SK-N-SH (cell line): ENCODE results near the gene LMOD3. TPM values are rescaled to one million over a fixed set of nuclear protein-coding genes. Genes with fewer than 3 reads are reported as not detected.

Source experiments
- CTCF ChIA-PET: fragments of 300-600, 350-600 bp; formaldehyde crosslinking; extraction: SDS; loops from one replicate; lab custom pipeline; 2021; lab: Yijun Ruan, JAX
- POLR2A ChIA-PET: fragments of 350-600 bp; sonication (Branson Sonifier 250); formaldehyde crosslinking; extraction: SDS; loops from one replicate; lab custom pipeline; 2020; ENCODE audit warnings: antibody characterized with exemption, inconsistent platforms; lab: Yijun Ruan, JAX
- DNase-seq: peaks from one replicate; pipeline ENCODE4 v3.0.0; 2012
- H2AFZ ChIP-seq: fragments of 200-600 bp; sonication (generic); 2 replicates; pipeline ENCODE4 v1.8.1; 2016; ENCODE audit warnings: antibody characterized with exemption, mild to moderate bottlenecking, low read depth
- H3F3A ChIP-seq: fragments of 200-600 bp; sonication (generic); replicated peaks from 2 replicates; pipeline ENCODE3; 2016; ENCODE audit warnings: antibody characterized with exemption, mild to moderate bottlenecking; ENCODE audit not compliant: insufficient read depth
- H3K27ac ChIP-seq, 2 experiments: fragments of 200-500 bp in 1 of 2; fragments of 200-600 bp in 1 of 2; sonication (Bioruptor generic) in 1 of 2; sonication (generic), shearing (Covaris generic) in 1 of 2; 2 replicates each; pipeline versions ENCODE4 v1.5.1 to v1.6.1; 2014 to 2016; ENCODE audit warnings: low read depth in 2 of 2, inconsistent platforms in 1 of 2, low read length in 1 of 2, mild to moderate bottlenecking in 1 of 2, mixed read lengths in 1 of 2
- H3K27me3 ChIP-seq: fragments of 200-600 bp; sonication (generic), shearing (Covaris generic); 2 replicates; pipeline ENCODE4 v1.6.1; 2016; ENCODE audit warnings: mixed run types; ENCODE audit not compliant: insufficient read depth
- H3K36me3 ChIP-seq, 2 experiments: fragments of 200-500 bp in 1 of 2; fragments of 200-600 bp in 1 of 2; sonication (Bioruptor generic) in 1 of 2; sonication (generic) in 1 of 2; replicated peaks in 1 of 2; 2 replicates each; pipeline versions ENCODE3 to v1.5.1; 2014 to 2016; ENCODE audit warnings: low read length in 1 of 2, mild to moderate bottlenecking in 1 of 2; ENCODE audit not compliant: insufficient read depth in 2 of 2, control insufficient read depth in 1 of 2
- H3K4me1 ChIP-seq, 2 experiments: fragments of 200-500 bp in 1 of 2; fragments of 200-600 bp in 1 of 2; sonication (Bioruptor generic) in 1 of 2; sonication (generic), shearing (Covaris generic) in 1 of 2; 2 replicates each; pipeline versions ENCODE4 v1.5.1 to v1.6.1; 2014 to 2016; ENCODE audit warnings: low read depth in 1 of 2, low read length in 1 of 2, mixed run types in 1 of 2; ENCODE audit not compliant: insufficient read depth in 2 of 2, control insufficient read depth in 1 of 2
- H3K4me2 ChIP-seq: fragments of 200-600 bp; sonication (generic), shearing (Covaris generic); 2 replicates; pipeline ENCODE4 v1.6.1; 2017; ENCODE audit warnings: mixed run types
- H3K4me3 ChIP-seq, 2 experiments: fragments of 200-500 bp in 1 of 2; fragments of 200-600 bp in 1 of 2; sonication (Bioruptor generic) in 1 of 2; sonication (generic), shearing (Covaris generic) in 1 of 2; 2 replicates each; pipeline versions ENCODE4 v1.5.1 to v1.8.1; 2014 to 2016; ENCODE audit warnings: low read depth in 2 of 2, inconsistent platforms in 1 of 2, low read length in 1 of 2, mild to moderate bottlenecking in 1 of 2, mixed read lengths in 1 of 2, moderate library complexity in 1 of 2
- H3K79me2 ChIP-seq: fragments of 200-600 bp; sonication (generic); 2 replicates; pipeline ENCODE4 v1.8.1; 2017; ENCODE audit warnings: mild to moderate bottlenecking; ENCODE audit not compliant: insufficient read depth
- H3K9ac ChIP-seq: fragments of 200-600 bp; sonication (generic); 2 replicates; pipeline ENCODE4 v1.6.1; 2017; ENCODE audit warnings: mixed run types
- H3K9me2 ChIP-seq: fragments of 200-600 bp; sonication (generic); 2 replicates; pipeline ENCODE4 v1.6.1; 2017; ENCODE audit warnings: mixed run types
- H3K9me3 ChIP-seq: fragments of 200-600 bp; sonication (generic); 2 replicates; pipeline ENCODE4 v1.6.1; 2017; ENCODE audit warnings: mixed run types, mild to moderate bottlenecking, moderate library complexity
- H4K20me1 ChIP-seq: fragments of 200-600 bp; sonication (generic); 2 replicates; pipeline ENCODE4 v1.6.1; 2017; ENCODE audit warnings: mild to moderate bottlenecking, mixed run types; ENCODE audit not compliant: insufficient read depth
- CHD2 ChIP-seq: fragments of 150-350 bp; IDR thresholded peaks from 2 replicates; pipeline ENCODE4 v1.6.1; 2018; ENCODE audit warnings: low read length; ENCODE audit not compliant: partially characterized antibody
- EP300 ChIP-seq, 2 experiments: IDR thresholded peaks; 2 replicates each; pipeline versions ENCODE4 v1.4.0 to v1.6.1; 2012; ENCODE audit warnings: borderline replicate concordance in 1 of 2, low read depth in 1 of 2, low read length in 1 of 2
- FOXM1 ChIP-seq: IDR thresholded peaks from 2 replicates; pipeline ENCODE4 v1.4.0; 2012; ENCODE audit warnings: low read depth, mild to moderate bottlenecking
- JUND ChIP-seq: IDR thresholded peaks from 2 replicates; pipeline ENCODE4 v1.4.0; 2012
- MEF2A ChIP-seq: IDR thresholded peaks from 2 replicates; pipeline ENCODE4 v1.4.0; 2012; ENCODE audit warnings: low read depth, borderline replicate concordance
- NFIC ChIP-seq: IDR thresholded peaks from 2 replicates; pipeline ENCODE4 v1.4.0; 2012; ENCODE audit warnings: borderline replicate concordance
- NRF1 ChIP-seq: IDR thresholded peaks from 2 replicates; pipeline ENCODE4 v1.6.1; 2012; ENCODE audit warnings: low read depth, mild to moderate bottlenecking, low read length
- POLR2AphosphoS5 ChIP-seq: IDR thresholded peaks from 2 replicates; pipeline ENCODE4 v1.6.1; 2012; ENCODE audit warnings: low read depth, low read length
- RAD21 ChIP-seq: IDR thresholded peaks from 2 replicates; pipeline ENCODE4 v1.6.1; 2012; ENCODE audit warnings: mild to moderate bottlenecking, low read length
- RCOR1 ChIP-seq: fragments of 150-350 bp; IDR thresholded peaks from 2 replicates; pipeline ENCODE4 v1.6.1; 2017; ENCODE audit warnings: antibody characterized with exemption, low read length
- SIN3A ChIP-seq: IDR thresholded peaks from 2 replicates; pipeline ENCODE4 v1.6.1; 2012; ENCODE audit warnings: low read depth, mild to moderate bottlenecking, low read length, moderate library complexity, borderline replicate concordance
- SMC3 ChIP-seq: IDR thresholded peaks from 2 replicates; pipeline ENCODE4 v1.6.1; 2012; ENCODE audit warnings: low read depth, low read length, improper control_type of control experiment
- TAF1 ChIP-seq: IDR thresholded peaks from 2 replicates; pipeline ENCODE4 v1.6.1; 2012; ENCODE audit warnings: low read depth, mild to moderate bottlenecking, low read length, moderate library complexity, borderline replicate concordance
- TCF12 ChIP-seq: IDR thresholded peaks from 2 replicates; pipeline ENCODE4 v1.4.0; 2012
- TEAD4 ChIP-seq: IDR thresholded peaks from 2 replicates; pipeline ENCODE4 v1.4.0; 2012; ENCODE audit warnings: mild to moderate bottlenecking, borderline replicate concordance; ENCODE audit not compliant: insufficient read depth
- YY1 ChIP-seq: IDR thresholded peaks from 2 replicates; pipeline ENCODE4 v1.4.0; 2012; ENCODE audit warnings: low read depth, mild to moderate bottlenecking
- WGBS: methylation state at CpG from one replicate; pipeline ENCODE4 v1.1.6; 2017; ENCODE audit warnings: low lambda C conversion rate; 5-methylcytosine and 5-hydroxymethylcytosine counted together
- polyA plus RNA-seq, 3 experiments: library from polyadenylated mRNA; depleted of rRNA; stranded (reverse); fragments of >200 nt; gene quantifications; 2 replicates each; pipeline ENCODE4 v1.2.3, GENCODE V29; 2012
- TF ChIP-seq, protein P1 (sequence below): IDR thresholded peaks from 2 replicates; pipeline ENCODE4; 2012
- TF ChIP-seq, protein P2 (sequence below): IDR thresholded peaks from 2 replicates; pipeline ENCODE4 v1.4.0; 2012; ENCODE audit warnings: low read depth, borderline replicate concordance
- TF ChIP-seq, protein P3 (sequence below): IDR thresholded peaks from 2 replicates; pipeline ENCODE4 v1.6.1; 2012; ENCODE audit warnings: mild to moderate bottlenecking, low read depth, low read length, moderate library complexity

Gene LMOD3
- polyA plus RNA-seq, 1 of the 3 experiments (the other 2 are of a cell fraction), result not detected

DNA sequence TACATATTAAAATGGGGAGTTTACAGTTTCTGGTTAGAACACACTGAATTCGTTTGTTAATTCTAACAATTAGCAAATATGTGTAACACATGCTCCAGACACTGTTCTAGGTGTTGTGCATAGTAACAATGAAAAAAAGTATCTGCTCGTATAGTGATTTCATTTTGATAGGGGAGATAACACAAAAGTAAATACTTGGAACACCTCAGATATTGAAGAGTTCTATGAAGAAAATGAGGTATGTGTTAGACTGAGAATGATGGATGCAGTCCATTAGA lies 63.5 kb downstream of the LMOD3 start:
- H3K4me1 ChIP-seq, result no peaks in the 10 kb centered on the region
- POLR2A ChIA-PET, result no interaction called here
- H3K79me2 ChIP-seq, result no peaks in the 10 kb centered on the region
- H2AFZ ChIP-seq, result no peak overlapping the region
- H3K9me3 ChIP-seq, result no peaks in the 10 kb centered on the region
- H3K9me2 ChIP-seq, result no peaks in the 10 kb centered on the region
- no peak overlapping the region for H3K4me2 ChIP-seq
- H4K20me1 ChIP-seq, result no peaks in the 10 kb centered on the region
- 91% methylated on average over 2 of the region's 2 CpGs for WGBS
- H3K4me3 ChIP-seq, result no peak overlapping the region
- CTCF ChIA-PET, result interaction anchor here (0.9 to 2.1 kb wide), 3 partner anchors 10 to 62 kb away, joined by 3 to 5 read pairs (median 3); partner anchors contain the start of gene EOGT
- peaks cover 14% of the 10 kb centered on the region for H3F3A ChIP-seq
- no peak overlapping the region for H3K27ac ChIP-seq
- H3K27me3 ChIP-seq, result no peaks in the 10 kb centered on the region
- H3K9ac ChIP-seq, result no peak overlapping the region
- no peak for DNase-seq
- H3K36me3 ChIP-seq, result peaks cover 84 to 88% of the 10 kb centered on the region in 2 experiments
- TF ChIP-seq TCF12 (no peak), MEF2A (no peak), FOXM1 (no peak), EP300 (IDR thresholded peaks at IDR 0.05; ENCODE audit: borderline replicate concordance in 1 of 2, low read depth in 1 of 2, low read length in 1 of 2) (no peak), SIN3A (no peak), YY1 (no peak), POLR2AphosphoS5 (no peak), TAF1 (no peak), RAD21 (no peak), RCOR1 (no peak)

DNA sequence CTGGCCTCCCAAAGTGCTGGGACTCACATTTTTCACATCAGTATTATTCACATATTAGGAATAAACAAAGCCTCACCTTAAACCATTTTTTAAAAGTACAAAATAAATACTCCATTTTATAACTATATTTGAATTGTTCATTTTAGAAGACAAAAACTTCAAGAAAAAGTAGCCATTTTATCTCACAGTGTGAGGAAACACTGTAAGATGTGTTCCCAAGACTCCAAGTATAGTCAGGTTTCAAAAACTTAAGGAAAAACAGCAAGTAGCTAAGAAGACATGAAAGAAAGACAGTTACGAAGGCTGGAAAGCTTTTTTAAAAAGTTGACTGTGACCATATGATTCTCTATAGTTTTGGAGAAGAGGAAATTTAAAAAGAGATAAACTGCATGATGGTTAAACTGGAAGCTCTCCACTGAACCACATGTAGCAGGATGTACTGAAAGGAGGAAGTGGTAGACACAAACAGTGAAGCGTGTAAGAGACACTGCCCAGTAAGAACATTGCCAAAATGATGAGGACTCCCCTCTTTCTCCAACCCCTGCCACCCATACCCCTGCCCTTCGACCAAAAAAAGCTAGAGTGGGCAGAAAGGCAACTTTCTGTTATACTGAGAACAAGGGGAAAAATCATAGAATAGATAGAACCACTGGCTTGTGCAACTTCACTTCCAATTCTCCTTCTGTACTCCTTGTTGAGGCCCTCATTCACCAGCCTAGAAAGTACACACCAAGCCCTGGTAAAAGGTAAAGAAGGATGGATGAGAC lies 64.0 kb downstream of the LMOD3 start:
- Histone ChIP-seq H3K4me1 (no peaks in the 10 kb centered on the region), H3K9me2 (no peaks in the 10 kb centered on the region), H2AFZ (no peak overlapping the region), H4K20me1 (no peaks in the 10 kb centered on the region), H3K9ac (no peak overlapping the region), H3K27me3 (no peaks in the 10 kb centered on the region), H3K9me3 (no peaks in the 10 kb centered on the region), H3K27ac (no peak overlapping the region), H3F3A (peaks cover 15% of the 10 kb centered on the region), H3K4me3 (no peak overlapping the region), H3K79me2 (no peaks in the 10 kb centered on the region), H3K36me3 (peaks cover 84 to 87% of the 10 kb centered on the region in 2 experiments), H3K4me2 (no peak overlapping the region)
- 99% methylated on average over 3 of the region's 3 CpGs for WGBS
- TF ChIP-seq NFIC (no peak), RCOR1 (no peak), TEAD4 (no peak), NRF1 (no peak), SMC3 (no peak), JUND (no peak), CHD2 (no peak)
- TF ChIP-seq, protein P1, sequence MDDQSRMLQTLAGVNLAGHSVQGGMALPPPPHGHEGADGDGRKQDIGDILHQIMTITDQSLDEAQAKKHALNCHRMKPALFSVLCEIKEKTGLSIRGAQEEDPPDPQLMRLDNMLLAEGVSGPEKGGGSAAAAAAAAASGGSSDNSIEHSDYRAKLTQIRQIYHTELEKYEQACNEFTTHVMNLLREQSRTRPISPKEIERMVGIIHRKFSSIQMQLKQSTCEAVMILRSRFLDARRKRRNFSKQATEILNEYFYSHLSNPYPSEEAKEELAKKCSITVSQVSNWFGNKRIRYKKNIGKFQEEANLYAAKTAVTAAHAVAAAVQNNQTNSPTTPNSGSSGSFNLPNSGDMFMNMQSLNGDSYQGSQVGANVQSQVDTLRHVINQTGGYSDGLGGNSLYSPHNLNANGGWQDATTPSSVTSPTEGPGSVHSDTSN, result no peak
- TF ChIP-seq, protein P2, sequence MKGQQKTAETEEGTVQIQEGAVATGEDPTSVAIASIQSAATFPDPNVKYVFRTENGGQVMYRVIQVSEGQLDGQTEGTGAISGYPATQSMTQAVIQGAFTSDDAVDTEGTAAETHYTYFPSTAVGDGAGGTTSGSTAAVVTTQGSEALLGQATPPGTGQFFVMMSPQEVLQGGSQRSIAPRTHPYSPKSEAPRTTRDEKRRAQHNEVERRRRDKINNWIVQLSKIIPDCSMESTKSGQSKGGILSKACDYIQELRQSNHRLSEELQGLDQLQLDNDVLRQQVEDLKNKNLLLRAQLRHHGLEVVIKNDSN, result no peak
- TF ChIP-seq, protein P3, sequence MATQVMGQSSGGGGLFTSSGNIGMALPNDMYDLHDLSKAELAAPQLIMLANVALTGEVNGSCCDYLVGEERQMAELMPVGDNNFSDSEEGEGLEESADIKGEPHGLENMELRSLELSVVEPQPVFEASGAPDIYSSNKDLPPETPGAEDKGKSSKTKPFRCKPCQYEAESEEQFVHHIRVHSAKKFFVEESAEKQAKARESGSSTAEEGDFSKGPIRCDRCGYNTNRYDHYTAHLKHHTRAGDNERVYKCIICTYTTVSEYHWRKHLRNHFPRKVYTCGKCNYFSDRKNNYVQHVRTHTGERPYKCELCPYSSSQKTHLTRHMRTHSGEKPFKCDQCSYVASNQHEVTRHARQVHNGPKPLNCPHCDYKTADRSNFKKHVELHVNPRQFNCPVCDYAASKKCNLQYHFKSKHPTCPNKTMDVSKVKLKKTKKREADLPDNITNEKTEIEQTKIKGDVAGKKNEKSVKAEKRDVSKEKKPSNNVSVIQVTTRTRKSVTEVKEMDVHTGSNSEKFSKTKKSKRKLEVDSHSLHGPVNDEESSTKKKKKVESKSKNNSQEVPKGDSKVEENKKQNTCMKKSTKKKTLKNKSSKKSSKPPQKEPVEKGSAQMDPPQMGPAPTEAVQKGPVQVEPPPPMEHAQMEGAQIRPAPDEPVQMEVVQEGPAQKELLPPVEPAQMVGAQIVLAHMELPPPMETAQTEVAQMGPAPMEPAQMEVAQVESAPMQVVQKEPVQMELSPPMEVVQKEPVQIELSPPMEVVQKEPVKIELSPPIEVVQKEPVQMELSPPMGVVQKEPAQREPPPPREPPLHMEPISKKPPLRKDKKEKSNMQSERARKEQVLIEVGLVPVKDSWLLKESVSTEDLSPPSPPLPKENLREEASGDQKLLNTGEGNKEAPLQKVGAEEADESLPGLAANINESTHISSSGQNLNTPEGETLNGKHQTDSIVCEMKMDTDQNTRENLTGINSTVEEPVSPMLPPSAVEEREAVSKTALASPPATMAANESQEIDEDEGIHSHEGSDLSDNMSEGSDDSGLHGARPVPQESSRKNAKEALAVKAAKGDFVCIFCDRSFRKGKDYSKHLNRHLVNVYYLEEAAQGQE, result no peak
- CTCF ChIA-PET, result interaction anchor here (0.9 to 2.1 kb wide), 4 partner anchors 10 to 63 kb away, joined by 3 to 5 read pairs (median 3); partner anchors contain the start of gene EOGT
- no peak for DNase-seq
- POLR2A ChIA-PET, result no interaction called here
